Bone marrow (tissue), 2 donors: ENCODE results near the gene TP53RK.

ENCODE experiments used
- DNase-seq, 2 donors: peaks; one replicate each; lab custom pipeline; 2025; lab: John Stamatoyannopoulos, UW

TP53RK gene

GRCh38 chr20:46660487-46660886 lies 28.8 kb downstream of the TP53RK start:
- DNase-seq: no peak

- DNase-seq: no peak
Measured at GRCh38 chr20:46657618-46658017, 31.6 kb downstream of the TP53RK start.

GRCh38 chr20:46657137-46657536 lies 32.1 kb downstream of the TP53RK start:
- DNase-seq: no peak

- DNase-seq: no peak
Measured at GRCh38 chr20:46652699-46653098, 36.5 kb downstream of the TP53RK start.

- DNase-seq: no peak
Measured at GRCh38 chr20:46651091-46651962, 37.9 kb downstream of the TP53RK start, which contains the start of gene SLC13A3. TSS of gene SLC13A3 (minus strand) at chr20:46651459. CDS start at chr20:46651421, 38 bp downstream.

- DNase-seq: no peak
Measured at GRCh38 chr20:46650575-46651090, 38.6 kb downstream of the TP53RK start.

- DNase-seq: no peak
Measured at GRCh38 chr20:46649965-46650542, 39.2 kb downstream of the TP53RK start.

- DNase-seq: no peak
Measured at GRCh38 chr20:46649650-46649949, 39.6 kb downstream of the TP53RK start.

GRCh38 chr20:46648903-46649649 lies 40.2 kb downstream of the TP53RK start:
- no peak for DNase-seq

- DNase-seq: no peak
Measured at GRCh38 chr20:46647469-46647868, 41.8 kb downstream of the TP53RK start.

GRCh38 chr20:46646659-46647380 lies 42.4 kb downstream of the TP53RK start:
- DNase-seq: no peak

- no peak for DNase-seq
Measured at GRCh38 chr20:46646122-46646521, 43.1 kb downstream of the TP53RK start.

- no peak for DNase-seq
Measured at GRCh38 chr20:46644733-46645132, 44.5 kb downstream of the TP53RK start.

- DNase-seq: no peak
Measured at GRCh38 chr20:46644160-46644559, 45.1 kb downstream of the TP53RK start.

GRCh38 chr20:46642969-46643343 lies 46.3 kb downstream of the TP53RK start:
- no peak for DNase-seq

GRCh38 chr20:46642265-46642968 lies 46.8 kb downstream of the TP53RK start:
- no peak for DNase-seq

- no peak for DNase-seq
Measured at GRCh38 chr20:46641424-46641823, 47.8 kb downstream of the TP53RK start.

- no peak for DNase-seq
Measured at GRCh38 chr20:46640536-46641311, 48.5 kb downstream of the TP53RK start.

- DNase-seq: no peak
Measured at GRCh38 chr20:46640044-46640443, 49.2 kb downstream of the TP53RK start.

GRCh38 chr20:46639587-46639986 lies 49.7 kb downstream of the TP53RK start:
- no peak for DNase-seq

GRCh38 chr20:46638898-46639274 lies 50.4 kb downstream of the TP53RK start:
- no peak for DNase-seq
